ENCODE results near the gene PKIG.

DNA sequence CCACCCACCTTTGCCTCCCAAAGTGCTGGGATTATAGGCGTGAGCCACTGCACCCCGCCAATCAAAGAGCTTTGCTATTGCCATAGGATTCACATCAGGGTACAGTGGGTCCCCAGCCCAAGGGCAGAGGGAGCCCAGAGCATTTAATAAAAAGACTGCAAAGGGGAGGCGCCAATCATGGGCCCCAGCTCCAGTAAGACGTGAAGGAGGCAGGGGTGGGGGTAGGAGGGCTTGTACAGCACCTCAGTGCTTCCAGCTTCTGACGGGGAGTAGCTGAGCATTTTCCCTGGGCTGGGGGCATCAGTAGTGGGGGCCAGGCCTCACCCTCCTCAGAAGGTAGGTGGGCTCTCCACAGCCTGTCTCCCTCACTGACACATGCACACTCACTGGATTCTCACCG lies 67.6 kb downstream of the PKIG start:
- TF ChIP-seq POLR2AphosphoS5 (IDR thresholded peaks at IDR 0.05) (no peak), POLR2A (IDR thresholded peaks at IDR 0.05) (no peak), EP300 (IDR thresholded peaks at IDR 0.05) (no peak)
- TF ChIP-seq, protein P1, sequence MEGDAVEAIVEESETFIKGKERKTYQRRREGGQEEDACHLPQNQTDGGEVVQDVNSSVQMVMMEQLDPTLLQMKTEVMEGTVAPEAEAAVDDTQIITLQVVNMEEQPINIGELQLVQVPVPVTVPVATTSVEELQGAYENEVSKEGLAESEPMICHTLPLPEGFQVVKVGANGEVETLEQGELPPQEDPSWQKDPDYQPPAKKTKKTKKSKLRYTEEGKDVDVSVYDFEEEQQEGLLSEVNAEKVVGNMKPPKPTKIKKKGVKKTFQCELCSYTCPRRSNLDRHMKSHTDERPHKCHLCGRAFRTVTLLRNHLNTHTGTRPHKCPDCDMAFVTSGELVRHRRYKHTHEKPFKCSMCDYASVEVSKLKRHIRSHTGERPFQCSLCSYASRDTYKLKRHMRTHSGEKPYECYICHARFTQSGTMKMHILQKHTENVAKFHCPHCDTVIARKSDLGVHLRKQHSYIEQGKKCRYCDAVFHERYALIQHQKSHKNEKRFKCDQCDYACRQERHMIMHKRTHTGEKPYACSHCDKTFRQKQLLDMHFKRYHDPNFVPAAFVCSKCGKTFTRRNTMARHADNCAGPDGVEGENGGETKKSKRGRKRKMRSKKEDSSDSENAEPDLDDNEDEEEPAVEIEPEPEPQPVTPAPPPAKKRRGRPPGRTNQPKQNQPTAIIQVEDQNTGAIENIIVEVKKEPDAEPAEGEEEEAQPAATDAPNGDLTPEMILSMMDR (IDR thresholded peaks at IDR 0.05), result no peak

Data from sigmoid colon (tissue), 4 donors.